ENCODE data around the gene PLOD2. TPM values are rescaled to one million over a fixed set of nuclear protein-coding genes. Genes with fewer than 3 reads are reported as not detected.

PLOD2 gene
- total and polyA plus RNA-seq, 2 of the 8 experiments (the other 6 are each of a cell fraction or from before 2014, with no cell fraction given) = 4.0 to 28.7 TPM

GRCh38 chr3:146157325-146158060 is 3.5 kb downstream of the PLOD2 start:
- no peak overlapping the region for H3K23ac ChIP-seq (ENCODE audit: insufficient read length)
- H3K9me3 ChIP-seq (ENCODE audit: insufficient read depth in 2 of 2, low read depth in 1 of 2, low read length in 1 of 2) = no peaks in the 10 kb centered on the region
- no peak overlapping the region for H4K8ac ChIP-seq (ENCODE audit: extremely low read depth, insufficient read depth, low read length)
- no peak overlapping the region for H2AFZ ChIP-seq (ENCODE audit: low read length)
- H3K27me3 ChIP-seq (replicated peaks in 1 of 4; ENCODE audit: control insufficient read depth in 3 of 4, extremely low read depth in 1 of 4, insufficient read depth in 3 of 4, low read length in 3 of 4) = peaks cover 0 to 6% (median under 1%) of the 10 kb centered on the region in 4 experiments; a peak in 3 of 7 replicates
- no peak overlapping the region for H3K14ac ChIP-seq (ENCODE audit: insufficient read length)
- ChIA-PET CTCF (ENCODE audit: partially characterized antibody) (interaction anchor here (1.2 to 2.9 kb wide), 6 partner anchors 12 to 93 kb away, joined by 3 to 12 read pairs (median 6); no protein-coding TSS in a partner anchor), POLR2A (ENCODE audit: partially characterized antibody) (no interaction called here)
- no peaks in the 10 kb centered on the region; the same call in 1 of the 2 replicates for H3K79me1 ChIP-seq (ENCODE audit: low read depth, low read length)
- no peak overlapping the region for H2BK20ac ChIP-seq (ENCODE audit: low read length)
- H4K20me1 ChIP-seq (replicated peaks in 1 of 2; ENCODE audit: control insufficient read depth in 1 of 2, insufficient read depth in 2 of 2, low read length in 2 of 2) = no peaks in the 10 kb centered on the region
- H3K4me3 ChIP-seq (ENCODE audit: extremely low read depth in 1 of 4, insufficient read depth in 2 of 4, low read depth in 3 of 4, low read length in 4 of 4) = no peak overlapping the region
- no peak overlapping the region for H4K91ac ChIP-seq (replicated peaks; ENCODE audit: insufficient read length, low read length)
- no peak overlapping the region for H2BK5ac ChIP-seq (ENCODE audit: low read depth, low read length)
- H2BK12ac ChIP-seq (ENCODE audit: low read depth, low read length) = no peak overlapping the region
- no peak overlapping the region for H3K9ac ChIP-seq (replicated peaks in 1 of 4; ENCODE audit: extremely low read depth in 1 of 4, low read depth in 3 of 4, low read length in 3 of 4)
- FAIRE-seq (no peak), DNase-seq (ENCODE audit: low read depth in 1 of 2, low spot score in 2 of 2) (no peak)
- H3K18ac ChIP-seq (ENCODE audit: extremely low read depth, low read length) = no peak overlapping the region
- H2AK5ac ChIP-seq (ENCODE audit: low read depth, low read length) = no peak overlapping the region
- peaks cover 11% of the 10 kb centered on the region for H3K23me2 ChIP-seq (ENCODE audit: low read depth, low read length)
- H3K4me1 ChIP-seq (replicated peaks in 1 of 4; ENCODE audit: control insufficient read depth in 3 of 4, insufficient read depth in 4 of 4, low read length in 3 of 4) = peaks cover 2 to 15% (median 7%) of the 10 kb centered on the region in 4 experiments; a peak in 5 of 7 replicates
- H3K56ac ChIP-seq (replicated peaks; ENCODE audit: insufficient read length, low read depth, low read length) = no peak overlapping the region
- H3K27ac ChIP-seq (ENCODE audit: low read depth, low read length) = no peak overlapping the region
- H4K5ac ChIP-seq (ENCODE audit: insufficient read length, low read depth, low read length) = no peak overlapping the region
- no peak overlapping the region for H2BK120ac ChIP-seq (replicated peaks; ENCODE audit: low read depth, low read length)
- no peak overlapping the region for H3K4me2 ChIP-seq (ENCODE audit: insufficient read depth in 1 of 2, low read depth in 2 of 2, low read length in 2 of 2)
- no peaks in the 10 kb centered on the region for H3K36me3 ChIP-seq (ENCODE audit: control insufficient read depth in 2 of 4, insufficient read depth in 4 of 4, low read length in 3 of 4)
- no peak overlapping the region for H2BK15ac ChIP-seq (ENCODE audit: low read length)
- H3K79me2 ChIP-seq (ENCODE audit: control insufficient read depth in 1 of 2, insufficient read depth in 2 of 2, low read length in 2 of 2) = peaks cover 0 to 63% of the 10 kb centered on the region in 2 experiments; a peak in 3 of 4 replicates
- H3K4ac ChIP-seq (replicated peaks; ENCODE audit: insufficient read length, low read depth, low read length) = no peak overlapping the region
- 90% methylated on average over 2 of the region's 2 CpGs; no CpG with 5 or more reads in 1 of the 2 experiments for WGBS, 2 experiments (ENCODE audit: extremely low coverage in 1 of 2, insufficient coverage in 1 of 2, insufficient read length in 1 of 2, insufficient replicate concordance in 2 of 2, low coverage in 1 of 2, low lambda C conversion rate in 2 of 2, missing lambda C conversion rate in 1 of 2)
- TF ChIP-seq TBP (IDR thresholded peaks at IDR 0.05; ENCODE audit: low read depth, low read length) (no peak), SIX5 (IDR thresholded peaks at IDR 0.05; ENCODE audit: low read depth, low read length) (no peak), KDM4A (IDR thresholded peaks at IDR 0.05; ENCODE audit: low read depth, low read length, severe bottlenecking) (no peak), SP1 (IDR thresholded peaks at IDR 0.05; ENCODE audit: low read depth, low read length) (no peak), CTCF (IDR thresholded peaks at IDR 0.05; ENCODE audit: control extremely low read depth in 1 of 3, insufficient read depth in 1 of 3, low read depth in 1 of 3, low read length in 3 of 3) (no peak), CHD2 (IDR thresholded peaks at IDR 0.05; ENCODE audit: low read length) (no peak), RBBP5 (IDR thresholded peaks at IDR 0.05; ENCODE audit: borderline replicate concordance, low read depth, low read length) (no peak), BCL11A (IDR thresholded peaks at IDR 0.05; ENCODE audit: low read depth in 2 of 2, low read length in 2 of 2) (no peak)
- TF ChIP-seq, protein P1, sequence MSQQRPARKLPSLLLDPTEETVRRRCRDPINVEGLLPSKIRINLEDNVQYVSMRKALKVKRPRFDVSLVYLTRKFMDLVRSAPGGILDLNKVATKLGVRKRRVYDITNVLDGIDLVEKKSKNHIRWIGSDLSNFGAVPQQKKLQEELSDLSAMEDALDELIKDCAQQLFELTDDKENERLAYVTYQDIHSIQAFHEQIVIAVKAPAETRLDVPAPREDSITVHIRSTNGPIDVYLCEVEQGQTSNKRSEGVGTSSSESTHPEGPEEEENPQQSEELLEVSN (IDR thresholded peaks at IDR 0.05) = no peak

Data from H1 (cell line).